Measurements from ENCODE around the gene WWTR1. TPM values are rescaled to one million over a fixed set of nuclear protein-coding genes. Genes with fewer than 3 reads are reported as not detected.

Gene WWTR1
- total RNA-seq, 1 donor from 2014 or later, result 87.7 TPM

DNA sequence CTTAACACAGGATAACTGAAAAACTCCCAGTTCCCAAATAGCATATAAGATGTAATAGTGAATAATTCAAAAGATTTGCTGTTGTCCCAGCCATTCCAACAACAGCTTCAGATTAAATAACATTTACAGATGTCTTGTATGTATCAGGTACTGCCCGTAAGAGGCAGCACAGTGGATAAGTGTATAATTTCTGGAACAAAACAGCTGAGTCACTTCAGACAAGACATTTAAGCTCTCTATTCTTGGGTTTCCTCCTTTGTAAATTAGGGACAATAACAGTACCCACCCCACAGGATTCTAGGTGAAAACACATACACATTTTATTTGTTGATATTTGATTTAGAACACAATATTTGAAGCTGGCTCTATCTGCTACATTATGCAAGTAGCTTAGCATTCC is 2.6 kb upstream of the WWTR1 start:
- DNase-seq (no peak), ATAC-seq (no peak)
- Histone ChIP-seq H3K27ac (no peak overlapping the region), H3K9me3 (no peaks in the 10 kb centered on the region), H3K36me3 (no peaks in the 10 kb centered on the region), H3K4me1 (peaks cover 2% of the 10 kb centered on the region), H3K27me3 (peaks cover 6% of the 10 kb centered on the region), H3K4me3 (no peak overlapping the region)
- TF ChIP-seq, protein P1, sequence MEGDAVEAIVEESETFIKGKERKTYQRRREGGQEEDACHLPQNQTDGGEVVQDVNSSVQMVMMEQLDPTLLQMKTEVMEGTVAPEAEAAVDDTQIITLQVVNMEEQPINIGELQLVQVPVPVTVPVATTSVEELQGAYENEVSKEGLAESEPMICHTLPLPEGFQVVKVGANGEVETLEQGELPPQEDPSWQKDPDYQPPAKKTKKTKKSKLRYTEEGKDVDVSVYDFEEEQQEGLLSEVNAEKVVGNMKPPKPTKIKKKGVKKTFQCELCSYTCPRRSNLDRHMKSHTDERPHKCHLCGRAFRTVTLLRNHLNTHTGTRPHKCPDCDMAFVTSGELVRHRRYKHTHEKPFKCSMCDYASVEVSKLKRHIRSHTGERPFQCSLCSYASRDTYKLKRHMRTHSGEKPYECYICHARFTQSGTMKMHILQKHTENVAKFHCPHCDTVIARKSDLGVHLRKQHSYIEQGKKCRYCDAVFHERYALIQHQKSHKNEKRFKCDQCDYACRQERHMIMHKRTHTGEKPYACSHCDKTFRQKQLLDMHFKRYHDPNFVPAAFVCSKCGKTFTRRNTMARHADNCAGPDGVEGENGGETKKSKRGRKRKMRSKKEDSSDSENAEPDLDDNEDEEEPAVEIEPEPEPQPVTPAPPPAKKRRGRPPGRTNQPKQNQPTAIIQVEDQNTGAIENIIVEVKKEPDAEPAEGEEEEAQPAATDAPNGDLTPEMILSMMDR (IDR thresholded peaks at IDR 0.05), result no peak
- intact Hi-C loops (cut with DNase I), result no loop called here

DNA sequence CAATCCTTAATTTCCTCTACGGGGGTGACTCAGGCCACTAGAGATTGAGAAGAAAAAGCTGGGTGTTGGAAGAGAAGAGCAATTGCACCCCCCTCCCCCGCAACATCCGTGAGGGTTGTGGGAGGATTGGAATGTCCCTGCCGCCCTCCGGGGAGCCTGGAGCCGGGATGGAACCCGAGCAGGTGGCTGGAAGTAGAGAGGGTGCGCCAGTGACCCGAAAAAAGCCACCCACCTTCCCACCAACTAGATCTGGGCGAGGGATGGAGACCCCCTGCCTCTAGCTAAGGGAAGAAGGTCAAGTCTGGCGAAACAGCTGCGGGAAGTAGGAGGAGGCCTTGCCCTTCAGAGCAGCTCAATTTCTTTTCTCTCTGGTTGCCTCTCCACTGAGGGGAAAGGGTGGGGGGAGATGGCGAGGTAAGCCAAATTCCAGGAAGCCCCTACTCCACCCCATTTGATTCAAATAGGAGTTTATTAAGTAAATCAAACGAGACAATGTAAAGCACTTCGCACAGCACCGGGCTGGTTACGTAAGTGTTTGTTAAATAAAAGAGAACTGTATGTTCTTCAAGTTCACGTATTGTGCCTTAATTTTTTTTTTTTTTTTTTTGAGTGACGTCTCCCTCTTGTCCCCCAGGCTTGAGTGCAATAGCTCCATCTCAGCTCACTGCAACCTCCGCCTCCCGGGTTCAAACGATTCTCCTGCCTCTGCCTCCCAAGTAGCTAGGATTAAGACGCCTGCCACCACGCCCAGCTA is 1.1 kb upstream of the WWTR1 start:
- Histone ChIP-seq H3K27ac (peak overlapping the region; percentile 96), H3K4me3 (peak overlapping the region; percentile 75), H3K27me3 (peaks cover 6% of the 10 kb centered on the region), H3K4me1 (peaks cover 5% of the 10 kb centered on the region), H3K9me3 (no peaks in the 10 kb centered on the region), H3K36me3 (no peaks in the 10 kb centered on the region)
- peak; percentile 27 for ATAC-seq
- intact Hi-C loops (cut with DNase I), result no loop called here
- peak; percentile 81 for DNase-seq
- TF ChIP-seq, protein P1 (IDR thresholded peaks at IDR 0.05), result no peak

DNA sequence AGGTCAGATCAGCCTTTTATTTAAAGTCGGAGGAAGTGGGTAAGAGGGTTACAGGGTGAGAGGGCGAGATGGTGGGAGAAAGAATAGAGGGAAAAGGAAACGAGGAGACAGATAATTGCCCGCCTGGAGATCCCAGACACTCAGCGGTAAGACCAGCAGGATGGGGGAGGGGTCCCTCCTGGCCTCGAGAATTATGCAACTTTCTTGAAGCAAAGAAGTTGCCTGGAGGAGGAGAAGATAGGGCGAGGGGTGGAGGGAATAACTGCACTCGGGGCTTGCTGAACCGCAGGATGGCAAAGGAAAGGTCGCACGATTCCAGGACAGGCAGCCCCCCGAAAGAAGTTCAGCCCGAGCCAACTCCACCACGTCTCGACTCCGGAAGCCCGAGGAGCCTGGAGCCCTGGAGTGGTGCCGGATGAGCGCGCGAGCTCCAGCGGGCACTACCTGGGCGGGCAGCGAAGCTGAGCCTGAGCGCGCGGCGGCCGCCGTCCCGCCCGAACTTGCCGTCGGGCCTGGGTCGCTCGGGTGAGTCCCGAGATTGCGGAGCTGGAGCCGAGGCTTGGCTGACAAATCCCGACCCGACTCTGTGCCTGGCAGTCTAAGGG is 402 bp downstream of the WWTR1 start:
- intact Hi-C loops (cut with DNase I), result no loop called here
- Histone ChIP-seq H3K27me3 (peaks cover 6% of the 10 kb centered on the region), H3K4me3 (peak overlapping the region; percentile 75), H3K9me3 (no peaks in the 10 kb centered on the region), H3K27ac (peak overlapping the region; percentile 96), H3K36me3 (no peaks in the 10 kb centered on the region), H3K4me1 (peaks cover 12% of the 10 kb centered on the region)
- ATAC-seq (peak; percentile 65), DNase-seq (peak; percentile 83)
- TF ChIP-seq, protein P1 (IDR thresholded peaks at IDR 0.05), result no peak

DNA sequence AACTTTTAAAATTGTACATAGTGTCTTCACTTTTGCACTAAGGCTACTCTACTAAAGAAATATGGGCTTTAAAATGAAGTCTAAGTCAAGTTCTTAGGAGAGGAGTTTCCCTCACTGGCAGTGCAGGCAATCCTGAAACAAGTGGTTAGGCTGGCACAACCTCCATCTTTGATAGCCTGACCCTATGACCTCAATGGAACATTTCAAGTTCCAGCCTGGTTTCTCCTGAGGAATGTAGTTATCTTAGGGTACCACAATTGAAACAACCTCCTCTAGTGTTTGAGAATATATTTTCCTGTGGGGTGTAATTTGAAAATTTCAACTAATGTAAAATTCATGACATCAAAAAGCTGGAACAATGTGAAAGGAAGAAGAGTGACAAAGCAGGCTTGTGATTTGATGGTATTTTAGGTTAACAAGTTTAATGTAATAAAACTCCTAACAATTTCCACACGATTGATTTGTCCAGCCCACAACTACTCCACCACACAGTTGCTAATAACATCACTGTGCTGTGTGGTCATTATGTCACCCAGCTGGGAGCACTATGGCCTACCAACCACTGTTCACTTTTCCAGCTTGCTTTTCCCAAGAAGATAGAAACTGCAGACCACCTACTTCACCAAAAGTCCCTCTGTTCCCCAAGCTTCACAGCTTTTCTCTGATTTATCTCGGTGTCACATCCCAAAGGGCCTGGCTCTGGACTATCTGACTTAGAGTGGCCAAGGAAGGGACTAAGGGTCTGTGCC is 1.8 kb downstream of the WWTR1 start:
- peak overlapping the region; percentile 96 for H3K27ac ChIP-seq
- intact Hi-C loops (cut with DNase I), result no loop called here
- H3K4me1 ChIP-seq, result peaks cover 16% of the 10 kb centered on the region
- peaks cover 6% of the 10 kb centered on the region for H3K27me3 ChIP-seq
- DNase-seq, result no peak
- TF ChIP-seq, protein P1 (IDR thresholded peaks at IDR 0.05), result no peak
- H3K4me3 ChIP-seq, result peak overlapping the region; percentile 75
- no peaks in the 10 kb centered on the region for H3K9me3 ChIP-seq
- H3K36me3 ChIP-seq, result no peaks in the 10 kb centered on the region
- no peak for ATAC-seq

DNA sequence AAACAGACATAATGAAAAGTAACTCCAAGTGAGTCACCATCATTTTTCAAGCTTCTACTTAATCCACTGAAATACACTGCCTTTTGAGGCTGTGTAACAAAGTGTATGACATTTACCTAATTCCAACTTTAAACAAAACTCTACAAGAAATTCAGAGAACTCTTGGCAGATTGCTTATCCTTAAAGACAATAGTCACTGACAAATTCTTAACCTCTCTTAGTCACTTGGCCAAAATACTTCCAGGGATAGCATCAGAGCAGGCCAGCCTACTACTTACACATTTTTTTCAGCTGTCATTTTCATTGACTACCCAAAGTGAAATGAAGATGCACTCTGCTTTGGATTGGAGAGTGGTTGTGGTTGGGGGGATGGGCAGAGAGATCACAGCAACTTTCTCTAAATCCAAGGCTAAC is 3.6 kb downstream of the WWTR1 start:
- Histone ChIP-seq H3K27me3 (peaks cover 6% of the 10 kb centered on the region), H3K36me3 (no peaks in the 10 kb centered on the region), H3K27ac (no peak overlapping the region), H3K9me3 (no peaks in the 10 kb centered on the region), H3K4me3 (peak overlapping the region; percentile 75), H3K4me1 (peaks cover 28% of the 10 kb centered on the region)
- ATAC-seq (no peak), DNase-seq (no peak)
- TF ChIP-seq, protein P1 (IDR thresholded peaks at IDR 0.05), result no peak
- intact Hi-C loops (cut with DNase I), result loop anchor here (5.0 kb wide), 1 partner anchor 72 kb away; no protein-coding TSS in a partner anchor
